HCT116 (cell line): ENCODE results near the gene UBE3D. TPM values are rescaled to one million over a fixed set of nuclear protein-coding genes. Genes with fewer than 3 reads are reported as not detected.

Experiments used
- ATAC-seq: fragments of 200-7000 bp; cut with Tn5 transposase; 2 replicates; pipeline ENCODE4 v1.9.1; 2020; ENCODE audit warnings: mild to moderate bottlenecking, moderate library complexity
- BruUV-seq: library from RNA; stranded (reverse); fragments of 400-500 nt; replicated peaks from 2 replicates; lab custom pipeline; 2021; lab: Mats Ljungman, UMichigan
- CTCF ChIA-PET: fragments of 300-600 bp; sonication (Branson Sonifier 250); formaldehyde crosslinking; loops from one replicate; lab custom pipeline; 2021; ENCODE audit warnings: antibody characterized with exemption; lab: Charles Lee
- POLR2A ChIA-PET: fragments of 300-600, 350-600 bp; sonication (Branson Sonifier 250); formaldehyde crosslinking; loops from one replicate; lab custom pipeline; 2021; ENCODE audit warnings: antibody characterized with exemption; lab: Charles Lee
- RAD21 ChIA-PET, 2 experiments: fragments of 300-600 bp; sonication (Branson Sonifier 250); formaldehyde crosslinking; loops; one replicate each; lab custom pipeline; 2023; ENCODE audit warnings: low total read pairs in 2 of 2; ENCODE audit not compliant: uncharacterized antibody in 2 of 2, unreplicated experiment in 2 of 2, low non-redundant PET in 1 of 2; lab: Charles Lee
- DNase-seq: peaks from one replicate; pipeline ENCODE4 v3.0.0-alpha.2; 2010; ENCODE audit warnings: low read depth, low spot score
- H2AFZ ChIP-seq: fragments of 200-600 bp; shearing (Covaris generic), sonication (generic); 2 replicates; pipeline ENCODE4 v1.6.1; 2017; ENCODE audit warnings: low read depth, mixed run types, mixed read lengths, antibody characterized with exemption, low read length; ENCODE audit not compliant: poor library complexity, severe bottlenecking
- H3K27ac ChIP-seq: 2 replicates; pipeline ENCODE4 v1.5.1; 2012; ENCODE audit warnings: low read depth, low read length
- H3K27me3 ChIP-seq: fragments of 200-600 bp; sonication (generic); 2 replicates; pipeline ENCODE4 v1.6.1; 2016; ENCODE audit warnings: mixed run types, low read length, mixed read lengths; ENCODE audit not compliant: insufficient read depth
- H3K36me3 ChIP-seq, 2 experiments: fragments of 200-500 bp in 1 of 2; fragments of 200-600 bp in 1 of 2; sonication (Bioruptor generic) in 1 of 2; sonication (generic) in 1 of 2; 2 replicates each; pipeline versions ENCODE4 v1.5.1 to v1.6.1; 2014 to 2016; ENCODE audit warnings: low read length in 2 of 2, inconsistent platforms in 1 of 2, mixed read lengths in 1 of 2, mixed run types in 1 of 2; ENCODE audit not compliant: insufficient read depth in 2 of 2, control insufficient read depth in 1 of 2
- H3K4me1 ChIP-seq, 2 experiments: fragments of 200-600 bp in 1 of 2; sonication (generic) in 1 of 2; 2 replicates each; pipeline versions ENCODE4 v1.5.1 to v1.6.1; 2012 to 2017; ENCODE audit warnings: low read length in 2 of 2, inconsistent platforms in 1 of 2, mild to moderate bottlenecking in 1 of 2, mixed read lengths in 1 of 2, mixed run types in 1 of 2, moderate library complexity in 1 of 2; ENCODE audit not compliant: insufficient read depth in 2 of 2, control insufficient read depth in 1 of 2
- H3K4me2 ChIP-seq: fragments of 200-600 bp; sonication (generic); 2 replicates; pipeline ENCODE4 v1.6.1; 2017; ENCODE audit warnings: mixed run types, low read length, mixed read lengths
- H3K4me3 ChIP-seq, 2 experiments: fragments of 200-600 bp in 1 of 2; sonication (generic) in 1 of 2; replicated peaks in 1 of 2; 2 replicates each; pipeline ENCODE4 v1.5.1; 2011 to 2016; ENCODE audit warnings: low read length in 2 of 2, control low read depth in 1 of 2, low read depth in 1 of 2, mild to moderate bottlenecking in 1 of 2, mixed read lengths in 1 of 2, mixed run types in 1 of 2
- H3K79me2 ChIP-seq: fragments of 200-600 bp; sonication (generic); 2 replicates; pipeline ENCODE4 v1.6.1; 2017; ENCODE audit warnings: mild to moderate bottlenecking, mixed run types, low read length, moderate library complexity, mixed read lengths; ENCODE audit not compliant: insufficient read depth
- H3K9ac ChIP-seq: fragments of 200-600 bp; sonication (generic); 2 replicates; pipeline ENCODE4 v1.6.1; 2016; ENCODE audit warnings: low read length, mixed read lengths
- H3K9me2 ChIP-seq: fragments of 200-600 bp; sonication (generic), shearing (Covaris generic); 2 replicates; pipeline ENCODE4 v1.6.1; 2017; ENCODE audit warnings: mixed run types, mild to moderate bottlenecking, moderate library complexity; ENCODE audit not compliant: insufficient read depth
- H3K9me3 ChIP-seq, 2 experiments: fragments of 200-500 bp in 1 of 2; fragments of 200-600 bp in 1 of 2; sonication (Bioruptor generic) in 1 of 2; sonication (generic) in 1 of 2; 2 replicates each; pipeline ENCODE4 v1.6.1; 2014 to 2017; ENCODE audit warnings: low read length in 2 of 2, mixed read lengths in 2 of 2, inconsistent platforms in 1 of 2, low read depth in 1 of 2, mild to moderate bottlenecking in 1 of 2, mixed run types in 1 of 2, moderate library complexity in 1 of 2; ENCODE audit not compliant: control insufficient read depth in 1 of 2, insufficient read depth in 1 of 2
- H4K20me1 ChIP-seq: fragments of 200-600 bp; sonication (generic), shearing (Covaris generic); 2 replicates; pipeline ENCODE4 v1.6.1; 2017; ENCODE audit warnings: mixed run types, mild to moderate bottlenecking, moderate library complexity; ENCODE audit not compliant: insufficient read depth
- CBX3 ChIP-seq: IDR thresholded peaks from 2 replicates; pipeline ENCODE4 v1.6.1; 2012; ENCODE audit warnings: low read depth
- ELF1 ChIP-seq: IDR thresholded peaks from 2 replicates; pipeline ENCODE4 v1.6.1; 2012; ENCODE audit warnings: low read depth, borderline replicate concordance
- EZH2 ChIP-seq: fragments of 200-600 bp; sonication (generic); IDR thresholded peaks from 2 replicates; pipeline ENCODE4 v1.6.1; 2017; ENCODE audit warnings: antibody characterized with exemption, mixed run types
- EZH2phosphoT487 ChIP-seq: fragments of 200-600 bp; IDR thresholded peaks from 2 replicates; pipeline ENCODE4 v1.6.1; 2018; ENCODE audit warnings: antibody characterized with exemption, borderline replicate concordance
- FOSL1 ChIP-seq: IDR thresholded peaks from 2 replicates; pipeline ENCODE4 v1.6.1; 2012; ENCODE audit warnings: low read depth
- JUND ChIP-seq: IDR thresholded peaks from 2 replicates; pipeline ENCODE4 v1.6.1; 2012
- POLR2AphosphoS5 ChIP-seq: IDR thresholded peaks from 2 replicates; pipeline ENCODE4 v1.6.1; 2011; ENCODE audit warnings: mild to moderate bottlenecking, low read depth, low read length, moderate library complexity
- SIN3A ChIP-seq: IDR thresholded peaks from 2 replicates; pipeline ENCODE4 v1.6.1; 2012; ENCODE audit warnings: low read depth
- SRF ChIP-seq: IDR thresholded peaks from 2 replicates; pipeline ENCODE4 v1.6.1; 2012; ENCODE audit warnings: low read depth
- ZNF274 ChIP-seq: fragments of 200-500 bp; sonication (Bioruptor generic); IDR thresholded peaks from 2 replicates; pipeline ENCODE4 v1.6.1; 2014; ENCODE audit warnings: mild to moderate bottlenecking, low read depth, low read length, inconsistent platforms
- intact Hi-C: fragments of 100-400 bp; cut with micrococcal nuclease; formaldehyde crosslinking; loops from 2 replicates; pipeline ENCODE4 v1.10.0; 2022
- total RNA-seq: library from RNA; stranded (reverse); gene quantifications from one replicate; pipeline ENCODE4 v1.2.1, GENCODE V29; 2021; ENCODE audit not compliant: unreplicated experiment
- TF ChIP-seq, protein P1 (sequence below), 3 experiments: fragments of 200-600 bp in 1 of 3; sonication (generic) in 1 of 3; IDR thresholded peaks in 2 of 3; conservative IDR thresholded peaks in 1 of 3; 2 replicates each; pipeline ENCODE4 v1.5.1; 2012 to 2017; ENCODE audit warnings: low read depth in 2 of 3, low read length in 2 of 3, antibody characterized with exemption in 1 of 3, borderline replicate concordance in 1 of 3, control low read depth in 1 of 3, mild to moderate bottlenecking in 1 of 3, mixed read lengths in 1 of 3, mixed run types in 1 of 3, moderate library complexity in 1 of 3; ENCODE audit not compliant: insufficient read depth in 1 of 3
- TF ChIP-seq, protein P2 (sequence below): IDR thresholded peaks from 2 replicates; pipeline ENCODE4 v1.6.1; 2011; ENCODE audit warnings: mild to moderate bottlenecking, low read length, moderate library complexity; ENCODE audit not compliant: insufficient replicate concordance; ENCODE audit errors: extremely low read depth
- TF ChIP-seq, protein P3 (sequence below): IDR thresholded peaks from 2 replicates; pipeline ENCODE4 v1.6.1; 2012
- TF ChIP-seq, protein P4 (sequence below): IDR thresholded peaks from 2 replicates; pipeline ENCODE4 v1.6.1; 2012; ENCODE audit warnings: low read depth

UBE3D gene
- total RNA-seq, 1 experiment from 2014 or later: 9.0 TPM

DNA sequence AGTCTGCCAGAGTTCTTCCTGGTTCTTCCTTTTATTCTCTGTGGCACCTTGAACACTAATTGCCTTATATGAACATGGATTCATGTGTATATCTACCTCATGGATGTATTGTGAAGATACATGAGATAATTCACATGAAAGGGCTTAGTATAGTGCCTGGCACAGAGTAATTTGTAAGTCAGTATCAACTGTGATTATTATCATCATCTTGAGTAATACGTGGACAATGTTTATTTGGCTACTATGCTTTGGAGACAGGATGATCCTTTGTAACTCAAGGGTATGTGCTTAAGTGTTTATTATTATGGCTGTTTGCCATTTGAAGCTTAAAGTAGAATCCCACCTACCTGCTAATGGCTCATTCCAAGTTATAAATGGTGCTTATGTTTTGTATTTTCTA is 17.8 kb upstream of the UBE3D start:
- no peaks in the 10 kb centered on the region for H3K27me3 ChIP-seq
- H3K9ac ChIP-seq: no peak overlapping the region
- no peaks in the 10 kb centered on the region for H3K9me3 ChIP-seq
- no peaks in the 10 kb centered on the region for H4K20me1 ChIP-seq
- RAD21 ChIA-PET: no interaction called here
- no peak overlapping the region for H3K27ac ChIP-seq
- no TSS peak for BruUV-seq
- H3K4me1 ChIP-seq: no peaks in the 10 kb centered on the region
- POLR2A ChIA-PET: no interaction called here
- H2AFZ ChIP-seq: no peak overlapping the region
- CTCF ChIA-PET: no interaction called here
- no peaks in the 10 kb centered on the region for H3K9me2 ChIP-seq
- no peak for ATAC-seq
- no peak overlapping the region for H3K4me2 ChIP-seq
- H3K79me2 ChIP-seq: no peaks in the 10 kb centered on the region
- intact Hi-C loops: no loop called here
- H3K4me3 ChIP-seq: no peak overlapping the region
- no peak for DNase-seq
- no peak for TF ChIP-seq SRF
- TF ChIP-seq ZNF274: no peak
- no peak for TF ChIP-seq ELF1
- TF ChIP-seq, protein P1, sequence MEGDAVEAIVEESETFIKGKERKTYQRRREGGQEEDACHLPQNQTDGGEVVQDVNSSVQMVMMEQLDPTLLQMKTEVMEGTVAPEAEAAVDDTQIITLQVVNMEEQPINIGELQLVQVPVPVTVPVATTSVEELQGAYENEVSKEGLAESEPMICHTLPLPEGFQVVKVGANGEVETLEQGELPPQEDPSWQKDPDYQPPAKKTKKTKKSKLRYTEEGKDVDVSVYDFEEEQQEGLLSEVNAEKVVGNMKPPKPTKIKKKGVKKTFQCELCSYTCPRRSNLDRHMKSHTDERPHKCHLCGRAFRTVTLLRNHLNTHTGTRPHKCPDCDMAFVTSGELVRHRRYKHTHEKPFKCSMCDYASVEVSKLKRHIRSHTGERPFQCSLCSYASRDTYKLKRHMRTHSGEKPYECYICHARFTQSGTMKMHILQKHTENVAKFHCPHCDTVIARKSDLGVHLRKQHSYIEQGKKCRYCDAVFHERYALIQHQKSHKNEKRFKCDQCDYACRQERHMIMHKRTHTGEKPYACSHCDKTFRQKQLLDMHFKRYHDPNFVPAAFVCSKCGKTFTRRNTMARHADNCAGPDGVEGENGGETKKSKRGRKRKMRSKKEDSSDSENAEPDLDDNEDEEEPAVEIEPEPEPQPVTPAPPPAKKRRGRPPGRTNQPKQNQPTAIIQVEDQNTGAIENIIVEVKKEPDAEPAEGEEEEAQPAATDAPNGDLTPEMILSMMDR (IDR thresholded peaks at IDR 0.05 in 2 of 3, conservative IDR thresholded peaks at IDR 0.05 in 1 of 3; ENCODE audit: borderline replicate concordance in 1 of 3, insufficient read depth in 1 of 3, low read depth in 2 of 3, low read length in 2 of 3): no peak
- no peak for TF ChIP-seq POLR2AphosphoS5
- TF ChIP-seq CBX3: no peak
- TF ChIP-seq FOSL1: no peak
- TF ChIP-seq EZH2: no peak
- TF ChIP-seq, protein P2, sequence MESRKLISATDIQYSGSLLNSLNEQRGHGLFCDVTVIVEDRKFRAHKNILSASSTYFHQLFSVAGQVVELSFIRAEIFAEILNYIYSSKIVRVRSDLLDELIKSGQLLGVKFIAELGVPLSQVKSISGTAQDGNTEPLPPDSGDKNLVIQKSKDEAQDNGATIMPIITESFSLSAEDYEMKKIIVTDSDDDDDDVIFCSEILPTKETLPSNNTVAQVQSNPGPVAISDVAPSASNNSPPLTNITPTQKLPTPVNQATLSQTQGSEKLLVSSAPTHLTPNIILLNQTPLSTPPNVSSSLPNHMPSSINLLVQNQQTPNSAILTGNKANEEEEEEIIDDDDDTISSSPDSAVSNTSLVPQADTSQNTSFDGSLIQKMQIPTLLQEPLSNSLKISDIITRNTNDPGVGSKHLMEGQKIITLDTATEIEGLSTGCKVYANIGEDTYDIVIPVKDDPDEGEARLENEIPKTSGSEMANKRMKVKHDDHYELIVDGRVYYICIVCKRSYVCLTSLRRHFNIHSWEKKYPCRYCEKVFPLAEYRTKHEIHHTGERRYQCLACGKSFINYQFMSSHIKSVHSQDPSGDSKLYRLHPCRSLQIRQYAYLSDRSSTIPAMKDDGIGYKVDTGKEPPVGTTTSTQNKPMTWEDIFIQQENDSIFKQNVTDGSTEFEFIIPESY: no peak
- TF ChIP-seq, protein P3, sequence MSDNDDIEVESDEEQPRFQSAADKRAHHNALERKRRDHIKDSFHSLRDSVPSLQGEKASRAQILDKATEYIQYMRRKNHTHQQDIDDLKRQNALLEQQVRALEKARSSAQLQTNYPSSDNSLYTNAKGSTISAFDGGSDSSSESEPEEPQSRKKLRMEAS: no peak
- TF ChIP-seq EZH2phosphoT487: no peak
- no peak for TF ChIP-seq SIN3A
- TF ChIP-seq, protein P4, sequence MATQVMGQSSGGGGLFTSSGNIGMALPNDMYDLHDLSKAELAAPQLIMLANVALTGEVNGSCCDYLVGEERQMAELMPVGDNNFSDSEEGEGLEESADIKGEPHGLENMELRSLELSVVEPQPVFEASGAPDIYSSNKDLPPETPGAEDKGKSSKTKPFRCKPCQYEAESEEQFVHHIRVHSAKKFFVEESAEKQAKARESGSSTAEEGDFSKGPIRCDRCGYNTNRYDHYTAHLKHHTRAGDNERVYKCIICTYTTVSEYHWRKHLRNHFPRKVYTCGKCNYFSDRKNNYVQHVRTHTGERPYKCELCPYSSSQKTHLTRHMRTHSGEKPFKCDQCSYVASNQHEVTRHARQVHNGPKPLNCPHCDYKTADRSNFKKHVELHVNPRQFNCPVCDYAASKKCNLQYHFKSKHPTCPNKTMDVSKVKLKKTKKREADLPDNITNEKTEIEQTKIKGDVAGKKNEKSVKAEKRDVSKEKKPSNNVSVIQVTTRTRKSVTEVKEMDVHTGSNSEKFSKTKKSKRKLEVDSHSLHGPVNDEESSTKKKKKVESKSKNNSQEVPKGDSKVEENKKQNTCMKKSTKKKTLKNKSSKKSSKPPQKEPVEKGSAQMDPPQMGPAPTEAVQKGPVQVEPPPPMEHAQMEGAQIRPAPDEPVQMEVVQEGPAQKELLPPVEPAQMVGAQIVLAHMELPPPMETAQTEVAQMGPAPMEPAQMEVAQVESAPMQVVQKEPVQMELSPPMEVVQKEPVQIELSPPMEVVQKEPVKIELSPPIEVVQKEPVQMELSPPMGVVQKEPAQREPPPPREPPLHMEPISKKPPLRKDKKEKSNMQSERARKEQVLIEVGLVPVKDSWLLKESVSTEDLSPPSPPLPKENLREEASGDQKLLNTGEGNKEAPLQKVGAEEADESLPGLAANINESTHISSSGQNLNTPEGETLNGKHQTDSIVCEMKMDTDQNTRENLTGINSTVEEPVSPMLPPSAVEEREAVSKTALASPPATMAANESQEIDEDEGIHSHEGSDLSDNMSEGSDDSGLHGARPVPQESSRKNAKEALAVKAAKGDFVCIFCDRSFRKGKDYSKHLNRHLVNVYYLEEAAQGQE: no peak
- no peak for TF ChIP-seq JUND
- no peaks in the 10 kb centered on the region for H3K36me3 ChIP-seq
